Islet of Langerhans (tissue), 1 donor: ENCODE measurements around the gene LILRB5.
"Not testable (repeated sequence)": the region's sequence is repeated elsewhere in the genome, so short reads cannot be mapped to it uniquely, and the experiment has no call there.

Source experiments
- FAIRE-seq: peaks from one replicate; lab custom pipeline; 2011; peaks lifted over from hg19 to GRCh38; lab: Jason Lieb, UNC

Gene LILRB5

GRCh38 chr19:54211235-54211634 lies 45.8 kb downstream of the LILRB5 start:
- FAIRE-seq, result no peak

GRCh38 chr19:54209811-54210494 lies 47.1 kb downstream of the LILRB5 start:
- peak; percentile 96 for FAIRE-seq

- FAIRE-seq, result no peak
These were observed 47.8 kb downstream of the LILRB5 start for GRCh38 chr19:54209058-54209810.

DNA sequence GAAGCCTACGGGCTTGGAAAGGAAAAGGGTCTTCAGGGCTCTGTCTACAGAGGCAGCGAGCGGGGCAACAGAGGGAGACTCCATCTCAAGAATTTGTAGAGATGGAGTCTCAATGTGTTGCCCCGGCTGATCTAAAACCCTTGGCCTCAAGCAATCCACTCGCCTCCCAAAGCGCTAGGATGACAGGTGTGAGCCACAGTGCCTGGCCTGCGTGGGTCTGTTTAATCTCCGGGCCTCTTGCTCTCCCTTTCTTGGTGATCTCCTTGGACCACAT lies 48.4 kb downstream of the LILRB5 start:
- no peak for FAIRE-seq

DNA sequence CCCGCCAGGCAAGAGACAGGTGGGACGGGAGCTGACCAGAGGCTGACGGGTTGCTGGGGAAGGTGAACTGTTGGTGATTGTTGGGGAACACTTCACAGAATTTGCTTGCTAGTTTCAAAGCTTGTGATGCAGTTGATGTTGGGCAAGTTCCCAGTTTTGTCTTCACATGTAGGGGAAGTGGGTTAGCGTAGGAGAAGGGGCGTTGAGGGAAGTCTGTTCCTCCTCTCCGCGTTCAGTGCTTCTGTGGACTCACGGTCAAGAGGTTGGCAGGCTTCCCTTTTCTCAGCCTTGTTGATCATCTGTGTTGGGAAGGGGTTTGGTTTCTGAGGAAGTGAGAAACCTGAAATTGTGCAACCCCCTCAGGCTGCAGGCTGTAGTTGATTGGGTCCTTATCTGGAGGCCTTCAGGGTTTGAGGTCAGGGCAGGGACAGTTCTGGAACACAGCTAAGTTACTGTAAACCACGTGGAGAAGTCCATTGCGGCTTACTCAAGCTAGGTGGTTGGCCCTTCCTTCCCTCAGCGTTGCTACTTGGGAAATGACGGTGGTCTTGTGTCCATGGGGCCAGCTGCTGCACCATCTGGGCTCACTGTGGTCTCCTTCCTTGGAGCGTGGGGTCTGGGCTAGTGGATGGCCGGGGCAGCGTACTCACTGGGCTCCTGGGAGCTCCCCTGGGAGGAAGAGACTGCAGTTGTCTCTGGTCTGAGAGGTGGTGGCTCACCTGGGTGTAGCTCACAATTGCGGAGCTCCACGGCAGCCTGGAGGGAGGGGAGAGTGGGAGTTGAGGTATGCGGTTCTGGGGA lies 48.9 kb downstream of the LILRB5 start:
- no peak for FAIRE-seq

DNA sequence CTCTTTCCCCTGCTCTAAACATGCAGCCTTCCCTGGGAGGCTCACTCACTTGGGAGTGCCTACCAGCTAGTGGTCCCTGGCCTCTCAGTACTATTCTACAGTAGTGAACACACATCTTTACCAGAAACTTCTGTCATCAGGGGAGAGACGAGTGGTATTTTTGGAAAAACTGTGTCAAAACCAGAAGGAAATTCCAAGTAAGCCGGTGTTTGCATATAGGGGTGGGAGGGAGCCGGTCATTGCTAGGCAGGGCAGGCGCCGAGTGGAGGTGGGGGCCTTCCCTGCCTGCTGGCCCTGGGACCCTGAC lies 49.4 kb downstream of the LILRB5 start:
- FAIRE-seq, result no peak

DNA sequence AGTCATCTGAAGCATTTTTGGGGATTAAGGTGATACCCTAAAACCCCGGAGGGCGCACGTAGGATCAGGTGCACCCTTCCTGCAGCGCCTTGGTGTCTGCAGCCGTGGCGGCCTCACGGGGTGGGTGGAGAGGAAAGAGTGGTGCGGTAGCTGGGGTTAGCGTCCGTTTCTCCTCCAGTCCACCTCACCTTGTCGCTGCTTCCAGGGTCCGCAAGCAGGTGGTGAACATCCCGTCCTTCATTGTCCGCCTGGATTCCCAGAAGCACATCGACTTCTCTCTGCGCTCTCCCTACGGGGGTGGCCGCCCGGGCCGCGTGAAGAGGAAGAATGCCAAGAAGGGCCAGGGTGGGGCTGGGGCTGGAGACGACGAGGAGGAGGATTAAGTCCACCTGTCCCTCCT lies 49.9 kb downstream of the LILRB5 start:
- FAIRE-seq, result not testable (repeated sequence)

DNA sequence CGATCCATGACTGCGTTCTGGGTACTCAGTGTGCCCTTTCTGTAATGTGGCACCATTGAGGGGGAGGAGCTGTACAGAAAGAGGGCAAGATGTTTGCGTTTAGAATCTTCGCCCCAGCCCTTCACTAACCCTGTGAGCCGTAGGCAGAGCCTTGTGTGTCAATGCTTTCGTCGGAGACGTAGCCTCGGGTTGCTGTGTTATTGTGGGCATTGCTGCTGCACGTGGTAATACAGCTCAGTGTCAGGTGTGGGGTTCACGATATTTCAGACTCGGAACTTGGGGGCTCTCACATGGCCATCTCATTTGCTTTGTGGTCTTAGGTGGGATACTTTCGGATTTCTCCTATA lies 50.3 kb downstream of the LILRB5 start:
- FAIRE-seq, result no peak

GRCh38 chr19:54206030-54206830 lies 50.8 kb downstream of the LILRB5 start:
- FAIRE-seq, result no peak

GRCh38 chr19:54204767-54205468 lies 52.2 kb downstream of the LILRB5 start:
- FAIRE-seq, result no peak

DNA sequence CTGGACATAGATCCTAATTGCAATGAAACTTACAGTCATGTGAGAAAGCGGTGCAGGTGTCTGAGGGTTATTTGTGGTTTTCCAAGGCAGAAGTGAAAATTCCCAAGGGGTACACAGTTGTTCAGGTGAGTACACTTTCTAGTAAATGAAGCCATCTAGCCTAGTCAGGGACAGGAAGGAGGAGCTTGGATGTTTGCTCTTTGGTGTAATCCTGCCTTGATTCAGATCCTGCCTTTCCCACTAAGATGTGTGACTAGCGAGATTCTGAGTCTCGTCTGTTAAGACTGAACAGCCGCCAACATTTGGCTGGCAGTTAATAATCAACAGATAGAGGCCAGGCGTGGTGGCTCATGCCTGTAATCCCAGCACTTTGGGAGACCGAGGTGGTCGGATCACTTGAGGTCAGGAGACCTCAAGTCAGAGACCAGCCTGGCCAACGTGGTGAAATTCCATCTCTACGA lies 53.9 kb downstream of the LILRB5 start:
- FAIRE-seq, result no peak

DNA sequence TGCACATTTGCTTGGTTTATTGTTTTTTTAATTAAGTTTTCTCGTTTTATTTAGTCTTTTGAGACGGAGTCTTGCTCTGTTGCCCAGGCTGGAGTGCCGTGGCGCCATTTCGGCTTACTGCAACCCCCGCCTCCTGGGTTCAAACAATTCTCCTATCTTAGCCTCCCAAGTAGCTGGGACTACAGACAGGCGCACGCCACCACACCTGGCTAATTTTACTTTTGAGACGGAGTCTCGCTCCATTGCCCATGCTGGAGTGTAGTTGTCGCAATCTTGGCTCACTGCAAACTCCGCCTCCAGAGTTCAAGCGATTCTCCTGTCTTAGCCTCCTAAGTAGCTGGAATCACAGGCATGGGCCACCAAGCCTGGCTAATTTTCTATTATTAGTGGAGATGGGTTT lies 55.1 kb downstream of the LILRB5 start:
- no peak for FAIRE-seq

- FAIRE-seq, result no peak
These were observed 55.8 kb downstream of the LILRB5 start for GRCh38 chr19:54201172-54201701.
